Measurements from ENCODE around the gene SCARB1. TPM values are rescaled to one million over a fixed set of nuclear protein-coding genes. Genes with fewer than 3 reads are reported as not detected.

Gene SCARB1
- total and polyA plus RNA-seq, 9 donors: 7.3 to 35.5 (median 25.7) TPM

DNA sequence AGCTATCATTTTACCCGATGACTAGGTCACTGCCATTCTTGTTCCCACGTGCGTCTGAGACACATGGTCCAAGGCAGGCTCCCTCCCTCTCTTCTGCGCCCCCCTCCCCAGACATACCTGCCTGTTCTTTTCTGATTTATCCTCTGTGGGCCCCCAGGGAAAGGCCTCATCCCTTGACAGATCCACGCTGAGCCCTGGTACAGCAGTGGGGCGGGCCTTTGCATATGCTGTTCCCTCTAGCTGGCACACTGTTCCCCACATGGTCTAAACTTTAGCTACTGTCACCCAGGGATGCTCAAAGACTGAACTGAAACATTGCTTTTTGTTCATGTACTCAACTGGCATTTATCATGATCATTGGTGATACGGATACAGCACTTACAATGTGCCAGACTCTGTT lies 122.5 kb downstream of the SCARB1 start:
- Histone ChIP-seq H3K4me1 (ENCODE audit: control insufficient read depth, insufficient read depth, low read length) (peaks cover 48% of the 10 kb centered on the region), H3K9me3 (replicated peaks; ENCODE audit: control insufficient read depth, low read depth, low read length) (peaks cover 5% of the 10 kb centered on the region), H3K27me3 (ENCODE audit: control insufficient read depth, insufficient read depth, low read length) (no peaks in the 10 kb centered on the region), H3K4me3 (ENCODE audit: low read length) (no peak overlapping the region), H3K27ac (ENCODE audit: low read length) (peak overlapping the region; percentile 43), H3K36me3 (ENCODE audit: control insufficient read depth, insufficient read depth, low read length) (no peaks in the 10 kb centered on the region)
- 77% methylated on average over 6 of the region's 7 CpGs for WGBS (ENCODE audit: insufficient coverage)
- no peak for DNase-seq

DNA sequence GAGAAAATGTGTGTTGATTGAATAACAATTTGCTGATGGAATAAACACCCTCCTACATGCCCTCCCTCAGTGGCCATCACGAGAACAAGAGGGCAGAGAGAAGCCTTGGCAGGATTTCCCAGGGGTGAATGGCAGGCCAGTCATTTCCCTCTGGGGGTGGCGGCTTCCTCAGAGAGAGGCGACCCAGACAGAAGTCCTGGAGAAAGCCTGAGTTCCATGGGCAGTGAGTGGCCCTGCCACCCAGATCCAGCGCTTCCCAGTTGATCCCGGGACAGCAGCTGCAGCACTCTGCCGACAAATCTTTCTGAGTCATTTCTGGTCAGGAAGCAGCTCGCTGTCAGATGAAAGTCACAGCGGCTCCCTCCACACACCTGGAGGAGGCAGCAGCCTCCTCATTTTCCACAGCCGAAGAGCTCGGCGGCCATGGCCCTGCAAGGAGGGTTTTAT lies 123.0 kb downstream of the SCARB1 start:
- no peaks in the 10 kb centered on the region for H3K27me3 ChIP-seq (ENCODE audit: control insufficient read depth, insufficient read depth, low read length)
- 36% methylated on average over 10 of the region's 11 CpGs for WGBS (ENCODE audit: insufficient coverage)
- H3K4me3 ChIP-seq (ENCODE audit: low read length): no peak overlapping the region
- peak; percentile 64 for DNase-seq
- no peaks in the 10 kb centered on the region for H3K36me3 ChIP-seq (ENCODE audit: control insufficient read depth, insufficient read depth, low read length)
- H3K4me1 ChIP-seq (ENCODE audit: control insufficient read depth, insufficient read depth, low read length): peaks cover 48% of the 10 kb centered on the region
- H3K27ac ChIP-seq (ENCODE audit: low read length): peak overlapping the region; percentile 43
- H3K9me3 ChIP-seq (replicated peaks; ENCODE audit: control insufficient read depth, low read depth, low read length): peaks cover 5% of the 10 kb centered on the region

DNA sequence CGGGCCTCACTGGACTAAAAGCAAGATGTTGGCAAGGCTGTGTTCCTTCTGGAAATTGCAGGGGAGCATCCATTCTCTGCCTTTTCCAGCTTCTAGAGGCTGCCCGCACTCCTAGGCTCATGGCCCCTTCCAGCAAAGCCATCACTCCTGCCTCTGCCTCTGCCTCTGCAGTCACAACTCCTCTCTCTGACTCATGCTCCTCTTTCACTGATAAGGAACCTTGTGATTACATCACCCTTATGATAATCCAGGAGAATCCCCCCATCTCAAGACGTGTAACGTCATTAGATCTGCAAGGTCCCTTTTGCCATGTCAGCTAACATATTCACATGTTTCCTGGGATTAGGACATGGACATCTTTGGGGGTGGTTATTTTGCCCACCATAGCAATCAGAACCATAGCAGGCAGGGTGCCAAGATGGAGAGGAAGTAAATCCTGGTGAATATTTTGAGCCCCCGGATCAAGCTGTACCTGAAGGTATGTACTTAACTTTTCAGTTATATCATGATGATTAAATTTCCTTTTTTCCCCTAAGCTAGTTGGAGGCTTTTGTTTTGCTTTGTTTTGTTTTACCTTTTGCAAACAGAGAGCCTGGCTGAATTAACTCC lies 123.6 kb downstream of the SCARB1 start:
- Histone ChIP-seq H3K27ac (ENCODE audit: low read length) (no peak overlapping the region), H3K4me3 (ENCODE audit: low read length) (no peak overlapping the region), H3K36me3 (ENCODE audit: control insufficient read depth, insufficient read depth, low read length) (no peaks in the 10 kb centered on the region), H3K27me3 (ENCODE audit: control insufficient read depth, insufficient read depth, low read length) (no peaks in the 10 kb centered on the region), H3K4me1 (ENCODE audit: control insufficient read depth, insufficient read depth, low read length) (peaks cover 43% of the 10 kb centered on the region), H3K9me3 (replicated peaks; ENCODE audit: control insufficient read depth, low read depth, low read length) (peaks cover 5% of the 10 kb centered on the region)
- 100% methylated on average over 1 of the region's 5 CpGs for WGBS (ENCODE audit: insufficient coverage)
- no peak for DNase-seq

DNA sequence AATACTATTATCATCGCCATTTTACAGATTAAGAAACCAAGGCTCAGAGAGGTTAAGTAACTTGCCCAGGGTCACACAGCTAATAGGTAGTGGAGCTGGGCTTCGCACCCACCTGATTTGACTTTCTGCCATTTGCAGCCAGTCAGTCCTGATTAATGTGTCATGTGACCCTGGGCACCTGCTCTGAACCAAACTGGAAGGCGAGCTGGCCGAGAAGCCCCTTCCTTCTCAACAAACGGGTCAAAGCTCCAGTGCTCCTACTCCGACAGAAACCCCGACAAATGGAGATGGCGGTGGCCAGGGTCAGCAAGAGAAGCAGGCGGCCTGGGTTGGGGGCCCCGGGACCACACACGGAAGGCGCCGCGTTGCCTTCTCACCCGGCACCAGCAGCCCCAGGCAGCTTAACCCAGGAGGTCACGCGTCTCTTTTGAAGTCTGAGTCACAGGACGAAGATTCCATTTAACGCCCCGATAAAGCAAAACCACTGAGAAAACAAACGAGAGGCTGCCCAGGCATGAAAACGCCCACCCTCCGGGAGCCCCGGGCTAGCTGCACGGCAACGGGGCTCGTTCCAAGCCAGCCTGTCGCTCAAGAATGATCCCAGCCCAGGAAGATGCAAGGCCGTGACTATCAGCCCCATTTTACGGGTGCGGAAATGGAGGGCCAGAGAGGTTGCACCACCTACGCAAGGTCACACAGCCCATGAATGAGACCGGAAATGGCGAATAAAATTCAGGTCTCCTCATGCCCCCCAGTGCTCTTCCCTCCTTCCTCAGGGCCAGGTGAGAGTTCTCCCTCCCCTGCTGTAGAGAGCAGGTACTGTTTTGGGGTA lies 124.8 kb downstream of the SCARB1 start:
- Histone ChIP-seq H3K36me3 (ENCODE audit: control insufficient read depth, insufficient read depth, low read length) (no peaks in the 10 kb centered on the region), H3K9me3 (replicated peaks; ENCODE audit: control insufficient read depth, low read depth, low read length) (peaks cover 5% of the 10 kb centered on the region), H3K27me3 (ENCODE audit: control insufficient read depth, insufficient read depth, low read length) (no peaks in the 10 kb centered on the region), H3K27ac (ENCODE audit: low read length) (no peak overlapping the region), H3K4me1 (ENCODE audit: control insufficient read depth, insufficient read depth, low read length) (peaks cover 43% of the 10 kb centered on the region), H3K4me3 (ENCODE audit: low read length) (no peak overlapping the region)
- WGBS (ENCODE audit: insufficient coverage): 52% methylated on average over 30 of the region's 34 CpGs
- DNase-seq: no peak

DNA sequence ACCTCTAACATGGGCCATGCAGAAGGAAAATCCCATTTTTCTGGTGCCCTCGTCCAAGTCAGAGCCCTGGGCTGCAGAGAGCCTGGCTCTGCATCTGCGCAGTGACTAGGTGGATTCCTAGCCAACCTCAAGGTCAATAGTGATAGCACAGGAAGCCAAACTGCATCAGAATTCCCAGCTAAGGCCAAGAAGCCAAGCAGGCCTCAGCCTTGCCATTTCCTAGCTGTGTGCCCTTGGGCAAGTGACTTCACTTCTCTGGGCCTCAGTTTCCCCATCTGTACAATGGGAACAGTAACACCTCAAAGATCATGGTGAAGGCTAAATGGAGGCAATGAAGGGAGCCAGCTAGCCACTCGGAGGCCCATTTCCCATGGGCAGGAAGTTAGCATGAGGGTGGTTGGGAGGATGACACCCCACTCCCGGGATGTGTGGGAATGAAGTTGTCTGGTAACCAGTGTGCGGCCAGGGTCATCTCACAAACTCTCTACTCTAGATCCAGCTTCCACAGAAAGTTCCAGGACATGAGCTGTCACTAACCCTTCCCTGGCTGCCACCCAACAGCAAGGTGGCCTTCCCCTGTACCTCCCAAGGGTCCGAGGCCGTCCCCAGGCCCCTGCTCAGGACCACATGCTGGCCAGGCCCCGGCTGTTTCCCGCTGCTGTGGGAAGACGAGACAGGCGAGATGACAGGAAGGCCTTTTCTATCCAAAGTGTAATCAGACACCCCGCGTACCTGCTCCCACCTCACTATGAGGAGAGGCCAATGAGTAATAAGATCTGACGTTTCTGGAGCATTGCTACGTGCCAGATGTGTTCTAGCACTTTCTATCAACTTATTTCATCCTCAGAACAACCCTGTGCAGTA lies 125.7 kb downstream of the SCARB1 start:
- H3K4me1 ChIP-seq (ENCODE audit: control insufficient read depth, insufficient read depth, low read length): peaks cover 41% of the 10 kb centered on the region
- H3K4me3 ChIP-seq (ENCODE audit: low read length): no peak overlapping the region
- H3K27ac ChIP-seq (ENCODE audit: low read length): no peak overlapping the region
- no peaks in the 10 kb centered on the region for H3K27me3 ChIP-seq (ENCODE audit: control insufficient read depth, insufficient read depth, low read length)
- no peaks in the 10 kb centered on the region for H3K36me3 ChIP-seq (ENCODE audit: control insufficient read depth, insufficient read depth, low read length)
- 75% methylated on average over 5 of the region's 15 CpGs for WGBS (ENCODE audit: insufficient coverage)
- DNase-seq: no peak
- H3K9me3 ChIP-seq (replicated peaks; ENCODE audit: control insufficient read depth, low read depth, low read length): peaks cover 5% of the 10 kb centered on the region

DNA sequence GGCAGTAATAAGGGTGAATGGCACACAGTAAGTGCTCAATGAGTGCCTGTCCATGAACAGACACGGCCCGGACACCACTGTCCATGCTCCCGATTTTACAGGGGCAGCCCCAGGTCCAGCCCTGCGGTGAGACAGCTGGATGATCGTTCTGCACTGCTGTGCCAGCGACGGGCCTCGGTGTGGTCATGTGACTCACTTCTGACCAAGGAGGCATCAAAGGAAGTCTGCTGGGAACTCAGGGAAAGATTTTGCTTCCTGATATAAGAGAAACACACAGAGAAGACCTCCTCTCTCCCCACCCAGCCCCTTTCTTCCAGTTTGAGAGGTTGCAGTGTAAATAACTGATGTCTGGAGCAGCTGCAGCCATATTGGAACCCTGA lies 126.6 kb downstream of the SCARB1 start:
- H3K4me3 ChIP-seq (ENCODE audit: low read length): no peak overlapping the region
- H3K36me3 ChIP-seq (ENCODE audit: control insufficient read depth, insufficient read depth, low read length): no peaks in the 10 kb centered on the region
- DNase-seq: no peak

DNA sequence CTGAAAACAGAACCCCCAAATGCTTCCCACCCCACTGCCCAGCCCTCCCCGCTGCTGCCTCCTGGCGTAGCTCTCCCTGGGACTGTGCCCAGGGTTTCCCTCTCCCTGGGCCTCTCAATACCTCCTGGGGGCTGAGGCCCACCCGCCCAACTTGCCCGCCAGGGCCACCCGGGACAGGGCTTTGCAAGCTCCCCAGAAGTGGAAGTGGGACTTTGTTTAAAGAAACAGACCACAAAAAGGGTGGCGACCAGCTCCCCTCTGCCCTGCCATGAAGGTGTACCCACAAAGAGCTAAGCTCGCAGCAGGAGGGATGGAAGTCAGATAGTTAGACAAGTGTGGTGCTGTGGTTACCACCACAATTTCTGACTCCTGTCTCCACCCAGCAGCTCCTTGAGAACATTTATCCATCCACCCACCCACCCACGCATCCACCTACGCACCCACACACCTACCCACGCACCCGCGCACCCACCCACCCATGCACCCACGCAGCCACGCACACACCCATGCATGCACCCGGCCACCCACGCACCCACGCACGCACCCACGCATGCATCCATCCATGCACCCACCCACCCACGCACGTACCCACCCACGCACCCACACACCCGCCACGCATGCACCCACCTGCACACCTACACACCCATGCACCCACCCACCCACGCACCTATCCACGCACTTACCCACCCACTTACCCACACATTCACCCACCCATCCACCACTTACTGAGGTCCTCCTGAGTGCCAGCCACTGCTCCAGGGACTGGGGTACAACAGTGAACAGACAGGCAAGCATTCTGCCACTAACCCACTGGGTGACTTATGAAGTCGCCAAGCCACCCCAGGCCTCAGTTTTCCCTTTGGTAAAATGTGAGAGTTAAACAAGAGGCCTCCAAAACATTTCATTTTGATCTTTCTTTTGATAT lies 127.3 kb downstream of the SCARB1 start:
- peaks cover 37% of the 10 kb centered on the region for H3K4me1 ChIP-seq (ENCODE audit: control insufficient read depth, insufficient read depth, low read length)

More for the DNA sequence above, 126.6 kb downstream of the SCARB1 start:
- no peak overlapping the region for H3K27ac ChIP-seq (ENCODE audit: low read length)
- H3K9me3 ChIP-seq (replicated peaks; ENCODE audit: control insufficient read depth, low read depth, low read length): peaks cover 6% of the 10 kb centered on the region
- WGBS (ENCODE audit: insufficient coverage): 59% methylated on average over 8 of the region's 8 CpGs
- H3K27me3 ChIP-seq (ENCODE audit: control insufficient read depth, insufficient read depth, low read length): no peaks in the 10 kb centered on the region
- H3K4me1 ChIP-seq (ENCODE audit: control insufficient read depth, insufficient read depth, low read length): peaks cover 40% of the 10 kb centered on the region

DNA sequence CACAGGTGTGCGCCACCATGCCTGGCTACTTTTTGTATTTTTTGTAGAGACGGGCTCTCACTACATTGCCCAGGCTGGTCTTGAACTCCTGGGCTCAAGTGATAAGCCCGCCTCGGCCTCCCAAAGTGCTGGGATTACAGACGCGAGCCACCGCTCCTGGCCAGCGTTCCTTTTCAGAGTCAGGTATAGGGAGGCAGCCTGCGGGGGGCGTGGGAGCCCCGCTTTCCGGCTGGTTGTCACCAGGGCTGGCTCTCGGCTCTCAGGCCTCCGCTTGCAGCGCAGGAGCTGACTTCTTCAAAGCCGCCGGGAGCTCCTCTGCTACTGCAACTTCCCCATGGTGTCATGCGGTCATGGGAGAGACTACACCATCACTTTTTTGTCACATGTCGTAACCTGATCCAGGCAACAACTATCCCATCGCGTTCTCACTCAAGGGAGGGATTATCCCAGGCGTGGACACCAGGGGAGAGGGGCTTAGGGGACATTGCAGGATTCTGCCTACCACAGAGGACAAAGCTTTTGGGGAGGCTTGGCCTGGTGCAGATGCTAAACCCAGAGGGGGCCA lies 129.4 kb downstream of the SCARB1 start:
- peak overlapping the region; percentile 50 for H3K27ac ChIP-seq (ENCODE audit: low read length)

More for the DNA sequence above, 127.3 kb downstream of the SCARB1 start:
- no peak for DNase-seq
- Histone ChIP-seq H3K4me3 (ENCODE audit: low read length) (no peak overlapping the region), H3K9me3 (replicated peaks; ENCODE audit: control insufficient read depth, low read depth, low read length) (peaks cover 10% of the 10 kb centered on the region), H3K27ac (ENCODE audit: low read length) (peak overlapping the region; percentile 51), H3K27me3 (ENCODE audit: control insufficient read depth, insufficient read depth, low read length) (no peaks in the 10 kb centered on the region), H3K36me3 (ENCODE audit: control insufficient read depth, insufficient read depth, low read length) (no peaks in the 10 kb centered on the region)
- WGBS (ENCODE audit: insufficient coverage): 87% methylated on average over 16 of the region's 27 CpGs

DNA sequence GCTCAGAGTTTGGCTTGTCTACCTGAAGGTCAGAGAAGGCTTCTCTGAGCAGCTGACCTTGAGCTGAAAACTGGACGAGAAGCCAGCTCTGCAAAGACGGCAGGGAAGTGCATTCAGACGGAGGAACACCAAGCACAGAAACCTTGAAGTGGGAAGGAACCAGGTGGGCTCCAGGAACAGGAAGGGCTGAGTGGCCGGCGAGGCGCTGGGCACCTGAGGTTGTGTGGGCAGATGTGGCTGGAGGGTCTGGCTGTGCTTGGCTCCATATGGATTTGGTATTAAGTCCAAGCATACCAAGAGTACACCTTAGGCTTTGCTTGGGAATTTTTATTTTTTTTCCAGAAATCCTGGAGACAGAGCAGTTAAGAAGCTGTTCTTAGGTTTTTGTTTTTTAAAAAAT lies 130.6 kb downstream of the SCARB1 start:
- H3K9me3 ChIP-seq (replicated peaks; ENCODE audit: control insufficient read depth, low read depth, low read length): peaks cover 5% of the 10 kb centered on the region
- H3K4me3 ChIP-seq (ENCODE audit: low read length): no peak overlapping the region
- no peak for DNase-seq
- no peaks in the 10 kb centered on the region for H3K27me3 ChIP-seq (ENCODE audit: control insufficient read depth, insufficient read depth, low read length)
- peak overlapping the region; percentile 13 for H3K27ac ChIP-seq (ENCODE audit: low read length)
- 58% methylated on average over 6 of the region's 6 CpGs for WGBS (ENCODE audit: insufficient coverage)
- no peaks in the 10 kb centered on the region for H3K36me3 ChIP-seq (ENCODE audit: control insufficient read depth, insufficient read depth, low read length)
- H3K4me1 ChIP-seq (ENCODE audit: control insufficient read depth, insufficient read depth, low read length): peaks cover 33% of the 10 kb centered on the region

More for the DNA sequence above, 129.4 kb downstream of the SCARB1 start:
- no peak overlapping the region for H3K4me3 ChIP-seq (ENCODE audit: low read length)
- WGBS (ENCODE audit: insufficient coverage): 67% methylated on average over 15 of the region's 22 CpGs
- H3K27me3 ChIP-seq (ENCODE audit: control insufficient read depth, insufficient read depth, low read length): no peaks in the 10 kb centered on the region
- H3K4me1 ChIP-seq (ENCODE audit: control insufficient read depth, insufficient read depth, low read length): peaks cover 38% of the 10 kb centered on the region
- DNase-seq: peak; percentile 79
- peaks cover 5% of the 10 kb centered on the region for H3K9me3 ChIP-seq (replicated peaks; ENCODE audit: control insufficient read depth, low read depth, low read length)
- H3K36me3 ChIP-seq (ENCODE audit: control insufficient read depth, insufficient read depth, low read length): no peaks in the 10 kb centered on the region

All from muscle of leg (tissue), 11 donors.